DMS 273 (cell line): Measurements from ENCODE around the gene NECTIN4.
A peak's percentile ranks its signal among the peaks of the same experiment; 100 is the strongest.
"Not testable (repeated sequence)": the region's sequence is repeated elsewhere in the genome, so short reads cannot be mapped to it uniquely, and the experiment has no call there.

Experiments
- DNase-seq: peaks from one replicate; lab custom pipeline; 2025; ENCODE audit not compliant: unreplicated experiment; lab: John Stamatoyannopoulos, UW

The NECTIN4 gene

GRCh38 chr1:161082996-161083747 lies 6.2 kb downstream of the NECTIN4 start:
- peak; percentile 20 for DNase-seq

DNA sequence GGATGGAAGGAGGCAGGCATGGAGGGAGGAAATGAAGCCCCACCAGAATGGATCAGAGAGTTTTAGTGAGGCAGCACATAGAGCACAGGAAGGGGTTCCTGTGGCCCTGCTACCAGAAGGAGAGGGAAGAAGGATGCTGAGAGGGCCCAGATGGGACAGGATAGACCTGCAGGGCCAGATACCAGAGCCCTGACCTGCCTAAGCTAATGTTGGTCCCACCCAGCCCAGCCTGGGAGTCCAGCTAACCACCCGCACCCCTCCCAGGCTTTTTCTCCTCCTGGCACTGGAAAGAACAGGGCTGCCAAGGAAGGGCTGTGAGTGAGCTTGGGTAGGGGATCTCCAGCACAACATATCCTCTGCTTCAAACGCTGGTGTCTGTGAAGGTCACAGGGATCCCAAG lies 6.9 kb downstream of the NECTIN4 start:
- DNase-seq: no peak

GRCh38 chr1:161081519-161081918 lies 7.8 kb downstream of the NECTIN4 start:
- DNase-seq: no peak

- DNase-seq: no peak
Observed at GRCh38 chr1:161080441-161081405, 8.6 kb downstream of the NECTIN4 start.

GRCh38 chr1:161079436-161080110 lies 9.8 kb downstream of the NECTIN4 start:
- no peak for DNase-seq

GRCh38 chr1:161077426-161077825 lies 11.9 kb downstream of the NECTIN4 start:
- no peak for DNase-seq

DNA sequence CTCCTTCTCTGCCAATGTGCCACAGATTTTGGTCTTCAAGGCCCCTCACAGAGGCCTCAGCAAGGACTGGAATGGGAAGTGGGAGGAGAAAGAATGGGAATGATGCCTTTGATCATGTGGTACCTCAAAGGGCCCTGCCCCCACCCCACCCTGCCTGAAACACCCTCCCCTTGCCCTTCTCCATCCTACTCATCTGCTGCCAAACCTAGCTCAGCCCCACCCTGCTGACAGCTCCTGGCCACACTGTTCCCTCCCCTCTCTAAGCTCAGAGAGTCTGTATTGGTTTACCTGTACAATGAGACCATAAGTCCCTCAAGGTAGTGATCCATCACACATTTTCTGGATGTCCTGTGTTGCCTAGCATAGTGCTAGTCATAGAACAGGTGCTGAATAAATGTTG lies 12.9 kb downstream of the NECTIN4 start:
- DNase-seq: no peak

GRCh38 chr1:161074676-161075368 lies 14.5 kb downstream of the NECTIN4 start:
- DNase-seq: peak; percentile 68

DNA sequence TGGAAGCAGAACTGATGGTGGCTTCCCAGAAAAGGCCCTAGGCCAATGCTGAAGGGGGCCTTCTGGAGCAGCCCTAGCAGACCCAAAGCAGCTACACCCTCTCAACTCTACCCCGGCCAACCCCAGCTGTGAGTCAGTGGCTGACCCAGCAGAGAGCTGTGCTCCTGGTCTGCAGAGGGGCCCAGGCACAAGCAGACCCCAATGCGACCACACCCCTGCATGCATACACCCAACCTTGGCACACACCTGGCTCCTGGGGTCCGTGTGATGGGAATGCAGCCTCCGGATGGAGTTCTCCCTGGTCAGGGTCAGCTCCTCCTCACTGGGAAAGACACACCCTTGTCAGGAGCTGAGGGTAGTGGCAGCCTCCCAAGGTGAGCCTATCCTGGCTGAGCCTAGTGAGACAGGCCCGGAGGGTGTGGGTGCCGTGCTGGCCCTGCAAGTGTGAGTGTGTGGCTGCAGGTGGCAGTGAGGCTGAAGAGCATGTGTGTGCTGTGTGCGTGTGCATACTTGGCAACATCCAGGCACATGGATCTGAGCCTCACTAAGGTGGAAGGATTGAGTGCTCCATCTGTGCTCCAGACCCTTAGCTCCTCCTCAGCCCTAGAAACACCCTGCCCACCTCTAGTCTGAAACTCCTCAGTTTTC lies 15.8 kb downstream of the NECTIN4 start:
- no peak for DNase-seq

GRCh38 chr1:161072751-161073449 lies 16.5 kb downstream of the NECTIN4 start:
- no peak for DNase-seq

GRCh38 chr1:161071886-161072371 lies 17.4 kb downstream of the NECTIN4 start:
- DNase-seq: peak; percentile 69

DNA sequence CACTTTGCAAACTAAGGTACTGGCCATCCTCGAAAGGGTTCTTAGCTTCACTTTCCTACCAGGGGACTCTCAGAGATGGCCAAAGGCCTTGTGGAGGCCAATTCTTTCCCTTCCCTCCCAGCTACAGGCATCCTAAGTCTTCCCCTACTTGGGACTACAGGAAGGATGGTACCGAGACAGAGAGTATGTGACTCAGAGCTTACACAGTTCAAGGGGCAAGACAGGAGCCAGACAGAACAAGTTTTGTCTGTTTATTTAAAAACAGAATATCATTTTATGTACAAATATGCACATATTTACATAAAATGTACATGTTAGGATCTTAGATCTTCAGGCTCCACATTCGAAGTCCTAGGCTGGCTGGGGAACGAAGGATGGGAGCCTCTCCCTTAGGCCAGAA lies 18.6 kb downstream of the NECTIN4 start:
- no peak for DNase-seq

- DNase-seq: no peak
Observed at GRCh38 chr1:161069731-161070270, 19.6 kb downstream of the NECTIN4 start, which contains the start of gene ARHGAP30. Gene ARHGAP30, minus strand, starts transcription at chr1:161069891. Its CDS starts 267 bp downstream, at chr1:161069624.

DNA sequence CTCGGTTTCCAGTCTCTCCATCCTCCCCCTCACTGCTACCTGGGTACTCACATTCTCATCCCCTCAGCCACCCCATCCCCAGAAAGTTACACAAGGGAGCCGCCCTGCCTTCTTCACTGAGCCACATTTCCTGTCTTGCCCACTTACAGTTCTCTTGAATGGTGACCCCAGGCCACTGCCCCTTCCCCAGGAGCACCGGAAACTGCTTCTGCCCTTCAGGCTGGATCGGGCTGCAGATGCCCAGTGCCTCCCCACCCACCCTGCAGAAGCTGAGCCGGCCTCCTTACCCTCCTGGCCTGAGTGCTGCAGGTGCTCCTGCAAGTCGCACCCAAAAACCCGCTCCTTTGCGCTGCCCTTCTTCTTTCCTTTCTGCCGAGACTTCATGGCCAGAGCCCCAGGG lies 20.1 kb downstream of the NECTIN4 start:
- DNase-seq: no peak

DNA sequence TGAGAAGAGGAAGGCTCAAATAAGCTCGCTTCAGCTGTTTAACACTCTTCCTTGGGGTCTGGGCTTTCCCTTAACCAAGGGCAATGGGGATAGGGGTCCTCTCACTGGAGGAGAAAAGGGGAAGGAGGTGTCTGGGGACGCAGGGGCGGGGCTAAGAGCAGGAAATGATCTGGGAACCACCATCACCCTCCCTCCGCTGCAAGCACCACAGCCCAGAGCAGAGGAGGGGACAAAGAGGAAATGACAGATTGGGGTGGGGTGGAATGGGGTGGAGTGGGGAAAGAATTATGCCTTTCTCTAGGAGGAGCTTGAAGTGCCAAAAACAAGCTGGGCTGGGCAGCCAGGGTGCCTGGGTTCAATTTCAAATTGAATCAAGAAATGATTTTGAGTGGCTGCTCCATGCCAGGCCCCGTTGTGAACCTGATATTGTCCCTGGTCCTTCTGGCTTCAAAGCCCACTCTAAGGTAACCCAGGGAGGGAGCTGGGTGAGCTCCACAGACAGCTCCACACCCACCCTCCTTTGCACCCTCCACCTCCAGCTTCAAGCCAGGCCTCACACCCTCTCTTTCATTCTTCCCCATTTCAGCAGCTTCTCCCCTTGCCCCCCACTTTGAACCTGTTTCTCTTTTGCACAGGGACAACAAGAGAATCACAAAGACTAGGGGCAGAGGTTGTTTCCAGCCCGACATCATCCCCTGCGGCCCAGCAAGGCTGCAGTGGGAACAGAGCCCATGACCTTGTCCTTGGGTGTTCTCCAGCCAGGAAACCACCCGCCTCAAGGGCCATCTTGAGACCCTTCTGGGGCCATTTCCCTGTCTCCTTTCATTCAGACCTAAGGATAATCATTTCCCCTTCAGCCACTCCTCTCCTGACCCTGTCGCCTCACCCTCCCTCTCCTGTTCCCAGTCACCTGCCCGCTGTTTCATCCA lies 20.8 kb downstream of the NECTIN4 start:
- DNase-seq: no peak

DNA sequence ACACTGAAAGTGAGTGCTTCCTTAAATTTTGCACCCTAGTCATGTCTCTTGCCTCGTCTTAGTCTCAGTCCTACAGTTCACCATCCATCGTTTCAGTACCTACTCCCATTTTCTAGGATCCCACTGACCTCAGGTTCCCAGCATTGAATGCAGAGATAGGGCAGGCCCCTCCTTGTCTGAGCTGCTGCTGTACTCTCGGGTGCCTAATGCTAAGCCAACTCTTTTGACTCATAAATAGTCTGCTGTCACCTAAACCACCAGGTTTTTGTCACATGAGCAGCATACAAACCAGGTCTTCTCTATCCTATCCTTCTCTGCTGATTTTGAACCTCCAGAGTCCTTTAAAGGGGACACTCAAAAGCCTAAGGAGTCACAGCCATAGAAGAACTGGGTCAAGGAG lies 22.7 kb downstream of the NECTIN4 start:
- no peak for DNase-seq

DNA sequence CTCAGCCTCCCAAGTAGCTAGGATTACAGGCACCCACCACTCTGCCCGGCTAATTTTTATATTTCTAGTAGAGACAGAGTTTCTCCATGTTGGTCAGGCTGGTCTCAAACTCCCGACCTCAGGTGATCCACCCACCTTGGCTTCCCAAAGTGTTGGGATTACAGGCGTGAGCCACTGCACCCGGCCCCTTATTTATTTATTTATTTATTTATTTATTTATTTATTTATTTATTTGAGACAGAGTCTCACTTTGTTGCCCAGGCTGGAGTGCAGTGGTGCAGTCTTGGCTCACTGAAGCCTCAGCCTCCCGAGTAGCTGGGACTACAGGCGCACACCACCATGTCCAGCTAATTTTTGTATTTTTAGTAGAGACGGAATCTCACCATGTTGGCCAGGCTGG lies 23.7 kb downstream of the NECTIN4 start:
- not testable (repeated sequence) for DNase-seq

GRCh38 chr1:161063936-161064335 lies 25.4 kb downstream of the NECTIN4 start:
- not testable (repeated sequence) for DNase-seq
